Activated CD4-positive, alpha-beta T cell treated with anti-CD3 and anti-CD28 coated beads, Interleukin-2, Interleukin-6, amounts not matched to agents 100 ng/mL and 50 ng/mL, durations not matched to agents 16 hours and 8 hours (primary cell): ENCODE measurements around the gene ASMTL.
"Not testable (repeated sequence)": the region's sequence is repeated elsewhere in the genome, so short reads cannot be mapped to it uniquely, and the experiment has no call there.

ENCODE experiments used
- DNase-seq: peaks from one replicate; pipeline ENCODE4 v3.0.0-alpha.2; 2020

The ASMTL gene

GRCh38 chrX:1481636-1482529, 29.2 kb upstream of the ASMTL start:
- DNase-seq: peak; percentile 91

DNA sequence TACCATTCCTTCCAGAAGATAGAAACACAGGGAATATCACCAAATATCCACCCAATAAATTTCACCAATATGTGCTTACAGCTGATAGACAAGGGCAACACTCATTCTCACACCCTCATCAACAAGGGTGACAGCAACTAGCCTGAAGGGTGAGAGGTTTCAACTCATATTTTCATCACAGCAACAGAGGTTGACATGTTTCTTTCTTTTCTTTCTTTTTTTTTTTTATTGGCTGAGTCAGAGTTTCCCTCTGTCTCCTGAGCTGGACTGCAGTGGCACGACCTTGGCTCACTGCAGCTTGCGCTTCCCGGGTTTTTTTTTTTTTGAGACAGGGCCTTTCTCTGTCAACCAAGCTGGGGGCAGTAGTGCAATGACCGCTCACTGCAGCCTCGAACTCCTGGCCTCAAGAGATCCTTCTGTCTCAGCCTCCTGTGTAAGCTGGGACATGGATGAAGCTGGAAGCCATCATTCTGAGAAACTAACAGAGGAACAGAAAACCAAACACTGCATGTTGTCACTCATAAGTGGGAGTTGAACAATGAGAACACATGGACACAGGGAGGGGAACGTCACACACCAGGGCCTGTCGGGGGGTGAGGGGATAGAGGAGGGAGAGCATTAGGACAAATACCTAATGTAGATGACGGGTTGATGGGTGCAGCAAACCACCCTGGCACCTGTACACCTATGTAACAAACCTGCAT, 27.5 kb upstream of the ASMTL start:
- DNase-seq: no peak

- DNase-seq: no peak
Measured at GRCh38 chrX:1477801-1478458, 25.2 kb upstream of the ASMTL start.

- no peak for DNase-seq
Measured at GRCh38 chrX:1477229-1477628, 24.5 kb upstream of the ASMTL start.

DNA sequence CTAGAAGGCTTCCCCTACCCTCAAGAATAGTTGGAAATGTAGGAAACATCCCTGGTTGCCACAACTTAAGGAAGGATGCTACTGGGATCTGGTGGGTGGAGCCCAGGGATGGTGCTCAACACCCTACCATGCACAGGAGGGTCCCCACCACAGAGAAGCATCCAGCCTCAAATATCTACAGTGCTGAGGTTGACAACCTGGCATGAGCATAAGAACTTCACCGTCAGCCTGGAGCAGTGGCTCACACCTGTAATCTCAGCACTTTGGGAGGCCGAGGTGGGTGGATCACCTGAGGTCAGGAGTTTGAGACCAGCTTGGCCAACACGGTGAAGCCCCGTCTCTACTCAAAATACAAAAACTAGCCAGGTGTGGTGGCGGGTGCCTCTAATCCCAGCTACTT, 24.0 kb upstream of the ASMTL start:
- DNase-seq: no peak

- no peak for DNase-seq
Measured at GRCh38 chrX:1475881-1476280, 23.2 kb upstream of the ASMTL start.

GRCh38 chrX:1475481-1475880, 22.8 kb upstream of the ASMTL start:
- DNase-seq: no peak

GRCh38 chrX:1474593-1474992, 21.9 kb upstream of the ASMTL start:
- DNase-seq: not testable (repeated sequence)

DNA sequence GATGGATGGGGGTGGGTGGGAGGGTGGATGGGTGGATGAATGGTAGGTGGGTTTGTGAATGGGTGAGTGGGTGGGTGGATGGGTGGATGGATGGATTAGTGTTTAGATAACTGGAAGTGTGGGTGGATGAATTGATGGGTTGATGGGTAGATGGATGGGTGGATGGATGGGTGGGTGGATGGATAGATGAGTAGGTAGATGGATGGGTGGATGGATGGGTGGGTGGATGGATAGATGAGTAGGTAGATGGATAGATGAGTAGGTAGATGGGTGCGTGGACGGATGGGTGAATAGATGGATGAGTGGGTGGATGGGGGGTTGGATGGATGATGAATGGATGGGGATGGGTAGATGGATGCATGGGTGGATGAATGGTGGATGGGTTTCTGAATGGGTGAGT, 20.3 kb upstream of the ASMTL start:
- no peak for DNase-seq

DNA sequence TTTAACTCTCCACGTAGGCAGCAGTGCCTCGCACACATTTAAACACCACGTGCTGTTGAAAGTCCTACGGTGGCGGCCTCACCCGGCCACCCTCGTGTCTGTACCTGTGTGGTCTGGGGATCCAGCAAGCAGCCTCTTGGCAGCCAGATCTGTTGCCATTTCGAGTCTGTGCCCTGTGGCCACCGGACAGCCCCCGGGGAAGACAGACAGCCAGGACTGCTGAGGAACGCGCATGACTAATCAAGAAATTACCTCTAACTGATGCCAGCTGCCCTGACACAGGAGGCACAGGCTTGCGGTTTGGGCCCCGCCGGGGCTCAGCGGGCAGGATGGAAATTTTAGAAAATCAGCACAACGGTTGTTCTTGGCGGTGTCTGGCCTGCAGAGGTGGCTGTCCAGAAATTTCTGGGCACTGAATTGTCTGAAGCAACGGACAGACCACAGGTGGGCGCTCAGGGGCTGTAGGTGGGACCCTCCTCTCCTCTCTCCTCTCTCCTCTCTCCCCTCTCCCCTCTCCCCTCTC, 15.6 kb upstream of the ASMTL start:
- peak; percentile 93 for DNase-seq

DNA sequence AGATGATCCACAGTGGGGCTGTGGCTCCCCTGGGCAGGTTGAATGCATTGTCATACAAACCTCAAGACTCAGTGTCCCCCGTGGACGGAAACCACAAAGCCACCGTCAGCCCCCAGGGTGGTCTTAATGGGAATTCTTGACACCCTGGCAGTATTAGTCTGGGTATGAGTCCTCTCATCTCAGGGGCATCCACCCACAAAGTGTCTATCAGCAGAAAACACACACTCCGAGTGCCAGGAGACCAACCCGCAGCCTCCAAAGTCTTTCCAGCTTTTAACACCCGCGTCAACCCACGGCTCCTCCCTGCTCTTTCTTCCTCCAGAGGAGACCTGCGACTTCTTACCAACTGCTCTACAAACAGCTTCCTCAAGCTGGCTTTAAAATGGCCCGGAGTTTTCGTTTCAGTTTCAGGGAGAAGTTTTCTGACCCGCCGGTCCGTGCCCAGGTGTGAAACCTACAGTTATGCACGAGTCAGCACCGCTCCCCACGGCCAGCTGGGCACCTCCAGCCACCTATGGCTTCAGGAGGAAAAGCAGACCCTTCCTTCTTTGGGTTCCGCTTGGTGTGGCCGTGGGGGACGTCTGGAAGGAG, 14.4 kb upstream of the ASMTL start:
- peak; percentile 72 for DNase-seq

DNA sequence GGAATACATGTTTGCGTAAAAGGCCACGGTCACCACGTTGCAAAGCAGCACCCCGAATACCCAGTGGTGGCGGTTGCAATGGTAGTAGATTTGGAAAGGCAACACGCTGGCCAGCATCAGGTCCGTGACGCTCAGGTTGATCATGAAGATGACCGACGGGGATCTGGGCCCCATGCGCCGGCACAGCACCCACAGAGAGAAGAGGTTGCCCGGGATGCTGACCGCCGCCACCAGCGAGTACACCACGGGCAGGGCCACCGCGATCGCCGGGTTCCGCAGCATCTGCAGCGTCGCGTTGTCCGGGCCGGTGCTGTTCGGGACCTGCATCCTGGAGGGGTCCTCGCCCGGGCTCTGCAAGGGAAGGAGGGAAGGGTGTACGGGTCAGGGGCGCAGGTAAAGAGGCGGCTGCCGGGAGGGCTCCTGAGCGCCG, 13.5 kb upstream of the ASMTL start:
- no peak for DNase-seq

GRCh38 chrX:1465286-1466231, 12.8 kb upstream of the ASMTL start:
- no peak for DNase-seq

- DNase-seq: no peak
Measured at GRCh38 chrX:1464971-1465285, 12.2 kb upstream of the ASMTL start.

- DNase-seq: peak; percentile 61
Measured at GRCh38 chrX:1464041-1464970, 11.6 kb upstream of the ASMTL start.

- DNase-seq: no peak
Measured at GRCh38 chrX:1463581-1463980, 10.9 kb upstream of the ASMTL start.

DNA sequence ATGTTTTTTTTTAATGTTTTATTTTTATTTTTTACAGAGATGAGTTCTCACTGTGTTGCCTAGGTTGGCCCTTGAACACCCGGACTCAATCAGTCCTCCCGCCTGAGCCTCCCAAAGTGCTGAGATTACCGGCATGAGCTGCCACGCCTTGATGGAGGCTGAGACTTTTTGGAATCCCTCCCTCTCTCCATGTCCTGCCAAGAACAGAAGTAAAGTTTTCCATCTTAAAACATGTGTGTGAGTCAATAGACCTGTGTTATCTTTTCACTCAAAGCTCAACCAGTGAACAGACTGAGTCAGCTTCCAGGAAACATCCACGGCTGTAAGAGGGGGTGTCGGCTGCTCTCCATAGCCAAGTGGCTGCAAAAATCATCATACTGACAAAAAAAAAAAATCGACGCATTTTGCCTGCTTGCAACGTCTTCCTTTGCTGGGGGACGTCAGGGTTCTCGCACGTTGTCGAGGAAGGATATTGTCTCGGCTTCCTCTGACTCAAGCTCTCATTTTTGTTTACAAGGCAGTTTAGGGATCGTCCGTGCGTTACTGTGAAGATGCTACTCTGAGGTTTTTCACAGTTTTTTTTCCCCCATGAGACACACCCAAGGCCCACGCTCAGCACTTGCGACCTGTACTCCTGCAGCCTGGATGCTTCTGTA, 10.0 kb upstream of the ASMTL start:
- DNase-seq: peak; percentile 91

DNA sequence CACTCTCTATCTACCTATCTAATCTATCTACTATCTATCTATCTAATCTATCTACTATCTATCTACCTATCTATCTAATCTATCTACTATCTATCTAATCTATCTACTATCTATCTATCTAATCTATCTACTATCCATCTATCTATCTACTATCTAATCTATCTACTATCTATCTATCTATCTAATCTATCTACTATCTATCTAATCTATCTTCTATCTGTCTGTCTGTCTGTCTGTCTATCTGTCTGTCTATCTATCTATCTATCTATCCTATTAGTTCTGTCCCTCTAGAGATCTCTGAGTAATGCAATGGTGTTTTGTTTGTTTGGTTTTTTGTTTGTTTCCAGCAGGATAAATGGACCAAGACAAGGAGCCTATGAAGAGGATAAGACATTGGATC, 9.4 kb upstream of the ASMTL start:
- no peak for DNase-seq

DNA sequence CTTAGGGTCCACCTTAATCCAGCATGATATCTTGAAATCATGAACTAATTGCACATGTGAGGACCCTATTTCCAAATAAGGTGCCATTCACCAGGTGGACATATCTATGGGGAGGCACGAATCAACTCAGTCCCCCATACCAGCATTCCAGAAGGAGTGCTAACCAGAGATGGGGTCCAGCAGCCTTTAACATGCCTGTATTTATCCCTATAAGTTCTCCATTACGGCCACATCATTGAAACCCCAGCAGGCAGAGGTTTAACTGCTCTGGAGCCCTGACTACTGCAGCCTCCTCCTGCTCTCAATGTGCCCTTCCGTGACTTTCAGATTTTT, 3.2 kb upstream of the ASMTL start:
- no peak for DNase-seq
